ENCODE results near the gene NOP9. TPM values are rescaled to one million over a fixed set of nuclear protein-coding genes. Genes with fewer than 3 reads are reported as not detected.
"Not testable (repeated sequence)": the region's sequence is repeated elsewhere in the genome, so short reads cannot be mapped to it uniquely, and the experiment has no call there.

The NOP9 gene
- total RNA-seq, 1 experiment from 2014 or later = 13.8 TPM

- in situ Hi-C loops (cut with HindIII; ENCODE audit: low pct_unique_long_range_greater_than_20kb, low sequenced_read_pairs) = no loop called here
- no peak for DNase-seq (ENCODE audit: low read depth)
Observed at GRCh38 chr14:24315243-24315806, 15.7 kb downstream of the NOP9 start.

- in situ Hi-C loops (cut with HindIII; ENCODE audit: low pct_unique_long_range_greater_than_20kb, low sequenced_read_pairs) = no loop called here
- no peak for DNase-seq (ENCODE audit: low read depth)
Observed at GRCh38 chr14:24315807-24316596, 16.4 kb downstream of the NOP9 start.

GRCh38 chr14:24316597-24316950 lies 16.9 kb downstream of the NOP9 start:
- in situ Hi-C loops (cut with HindIII; ENCODE audit: low pct_unique_long_range_greater_than_20kb, low sequenced_read_pairs) = no loop called here

GRCh38 chr14:24317141-24317928 lies 17.7 kb downstream of the NOP9 start:
- no peak for DNase-seq (ENCODE audit: low read depth)
- in situ Hi-C loops (cut with HindIII; ENCODE audit: low pct_unique_long_range_greater_than_20kb, low sequenced_read_pairs) = no loop called here

More at GRCh38 chr14:24316597-24316950, 16.9 kb downstream of the NOP9 start:
- DNase-seq (ENCODE audit: low read depth) = no peak

- no peak for DNase-seq (ENCODE audit: low read depth)
- in situ Hi-C loops (cut with HindIII; ENCODE audit: low pct_unique_long_range_greater_than_20kb, low sequenced_read_pairs) = no loop called here
Observed at GRCh38 chr14:24321212-24321975, 21.7 kb downstream of the NOP9 start.

GRCh38 chr14:24322672-24323071 lies 23.0 kb downstream of the NOP9 start:
- in situ Hi-C loops (cut with HindIII; ENCODE audit: low pct_unique_long_range_greater_than_20kb, low sequenced_read_pairs) = no loop called here

GRCh38 chr14:24323341-24323740 lies 23.7 kb downstream of the NOP9 start:
- in situ Hi-C loops (cut with HindIII; ENCODE audit: low pct_unique_long_range_greater_than_20kb, low sequenced_read_pairs) = no loop called here
- no peak for DNase-seq (ENCODE audit: low read depth)

More at GRCh38 chr14:24322672-24323071, 23.0 kb downstream of the NOP9 start:
- no peak for DNase-seq (ENCODE audit: low read depth)

- no peak for DNase-seq (ENCODE audit: low read depth)
- in situ Hi-C loops (cut with HindIII; ENCODE audit: low pct_unique_long_range_greater_than_20kb, low sequenced_read_pairs) = no loop called here
Observed at GRCh38 chr14:24324024-24324423, 24.4 kb downstream of the NOP9 start.

- no peak for DNase-seq (ENCODE audit: low read depth)
- in situ Hi-C loops (cut with HindIII; ENCODE audit: low pct_unique_long_range_greater_than_20kb, low sequenced_read_pairs) = no loop called here
Observed at GRCh38 chr14:24325041-24325530, 25.4 kb downstream of the NOP9 start.

- in situ Hi-C loops (cut with HindIII; ENCODE audit: low pct_unique_long_range_greater_than_20kb, low sequenced_read_pairs) = no loop called here
Observed at GRCh38 chr14:24325963-24326362, 26.3 kb downstream of the NOP9 start.

GRCh38 chr14:24327303-24327702 lies 27.7 kb downstream of the NOP9 start:
- DNase-seq (ENCODE audit: low read depth) = no peak
- in situ Hi-C loops (cut with HindIII; ENCODE audit: low pct_unique_long_range_greater_than_20kb, low sequenced_read_pairs) = no loop called here

More at GRCh38 chr14:24325963-24326362, 26.3 kb downstream of the NOP9 start:
- DNase-seq (ENCODE audit: low read depth) = no peak

GRCh38 chr14:24327914-24328313 lies 28.3 kb downstream of the NOP9 start:
- in situ Hi-C loops (cut with HindIII; ENCODE audit: low pct_unique_long_range_greater_than_20kb, low sequenced_read_pairs) = not testable (repeated sequence)

GRCh38 chr14:24329073-24329663 lies 29.5 kb downstream of the NOP9 start:
- DNase-seq (ENCODE audit: low read depth) = no peak
- in situ Hi-C loops (cut with HindIII; ENCODE audit: low pct_unique_long_range_greater_than_20kb, low sequenced_read_pairs) = no loop called here

More at GRCh38 chr14:24327914-24328313, 28.3 kb downstream of the NOP9 start:
- not testable (repeated sequence) for DNase-seq (ENCODE audit: low read depth)

GRCh38 chr14:24329736-24330135 lies 30.1 kb downstream of the NOP9 start:
- in situ Hi-C loops (cut with HindIII; ENCODE audit: low pct_unique_long_range_greater_than_20kb, low sequenced_read_pairs) = loop anchor here (10.0 kb wide), 1 partner anchor 105 kb away; no protein-coding TSS in a partner anchor
- DNase-seq (ENCODE audit: low read depth) = no peak

- DNase-seq (ENCODE audit: low read depth) = no peak
- in situ Hi-C loops (cut with HindIII; ENCODE audit: low pct_unique_long_range_greater_than_20kb, low sequenced_read_pairs) = loop anchor here (10.0 kb wide), 1 partner anchor 104 kb away; no protein-coding TSS in a partner anchor
Observed at GRCh38 chr14:24330973-24331674, 31.5 kb downstream of the NOP9 start.

- DNase-seq (ENCODE audit: low read depth) = no peak
- in situ Hi-C loops (cut with HindIII; ENCODE audit: low pct_unique_long_range_greater_than_20kb, low sequenced_read_pairs) = loop anchor here (10.0 kb wide), 1 partner anchor 103 kb away; no protein-coding TSS in a partner anchor
Observed at GRCh38 chr14:24331731-24332267, 32.1 kb downstream of the NOP9 start.
